Measurements from ENCODE around the gene WRAP73.
"Not testable (repeated sequence)": the region's sequence is repeated elsewhere in the genome, so short reads cannot be mapped to it uniquely, and the experiment has no call there.

Gene WRAP73

GRCh38 chr1:3593745-3594144 lies 56.2 kb downstream of the WRAP73 start:
- no peak for DNase-seq

- no peak for DNase-seq
Measured at GRCh38 chr1:3593334-3593733, 56.6 kb downstream of the WRAP73 start.

DNA sequence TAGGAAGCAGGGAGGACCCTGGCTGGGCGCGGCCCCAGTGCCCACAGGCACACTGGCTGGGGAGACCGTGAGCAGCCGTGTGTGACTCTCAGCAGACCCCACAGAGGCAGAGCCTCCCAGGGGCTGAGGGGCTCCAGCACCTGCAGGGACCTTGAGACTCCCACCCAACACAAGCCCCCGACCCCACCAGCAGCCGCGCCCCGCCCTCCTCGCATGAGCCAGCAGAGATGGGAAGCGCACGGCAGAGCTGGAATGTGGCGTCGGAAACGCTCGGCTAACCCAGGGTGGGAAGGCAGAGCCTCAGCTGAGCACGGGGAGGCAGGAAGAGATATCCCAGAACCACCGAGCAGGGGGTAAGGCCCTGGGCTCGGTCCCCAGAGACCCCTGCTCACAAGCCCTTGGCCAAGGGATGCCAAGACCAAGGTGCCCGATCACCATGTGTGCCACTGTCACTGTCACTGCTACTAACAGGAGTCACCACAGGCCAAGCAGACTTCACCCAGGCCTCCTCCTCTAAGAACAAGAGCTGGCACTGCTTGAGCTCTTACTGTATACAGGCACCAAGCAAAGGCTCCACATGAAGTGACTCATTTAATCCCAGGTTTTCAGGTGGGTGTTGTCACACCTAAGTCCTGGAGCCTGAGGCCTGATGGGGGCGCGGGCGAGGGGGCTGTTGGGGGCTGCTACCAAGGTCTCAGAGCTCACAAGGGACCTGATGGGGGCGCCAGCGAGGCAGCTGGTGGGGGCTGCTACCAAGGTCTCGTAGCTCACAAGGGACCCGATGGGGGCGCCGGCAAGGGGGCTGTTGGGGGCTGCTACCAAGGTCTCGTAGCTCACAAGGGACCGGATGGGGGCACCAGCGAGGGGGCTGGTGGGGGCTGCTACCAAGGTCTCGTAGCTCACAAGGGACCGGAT lies 58.7 kb downstream of the WRAP73 start:
- DNase-seq = no peak

GRCh38 chr1:3590139-3590763 lies 59.7 kb downstream of the WRAP73 start:
- DNase-seq = no peak

- DNase-seq = no peak
Measured at GRCh38 chr1:3588395-3588794, 61.5 kb downstream of the WRAP73 start.

DNA sequence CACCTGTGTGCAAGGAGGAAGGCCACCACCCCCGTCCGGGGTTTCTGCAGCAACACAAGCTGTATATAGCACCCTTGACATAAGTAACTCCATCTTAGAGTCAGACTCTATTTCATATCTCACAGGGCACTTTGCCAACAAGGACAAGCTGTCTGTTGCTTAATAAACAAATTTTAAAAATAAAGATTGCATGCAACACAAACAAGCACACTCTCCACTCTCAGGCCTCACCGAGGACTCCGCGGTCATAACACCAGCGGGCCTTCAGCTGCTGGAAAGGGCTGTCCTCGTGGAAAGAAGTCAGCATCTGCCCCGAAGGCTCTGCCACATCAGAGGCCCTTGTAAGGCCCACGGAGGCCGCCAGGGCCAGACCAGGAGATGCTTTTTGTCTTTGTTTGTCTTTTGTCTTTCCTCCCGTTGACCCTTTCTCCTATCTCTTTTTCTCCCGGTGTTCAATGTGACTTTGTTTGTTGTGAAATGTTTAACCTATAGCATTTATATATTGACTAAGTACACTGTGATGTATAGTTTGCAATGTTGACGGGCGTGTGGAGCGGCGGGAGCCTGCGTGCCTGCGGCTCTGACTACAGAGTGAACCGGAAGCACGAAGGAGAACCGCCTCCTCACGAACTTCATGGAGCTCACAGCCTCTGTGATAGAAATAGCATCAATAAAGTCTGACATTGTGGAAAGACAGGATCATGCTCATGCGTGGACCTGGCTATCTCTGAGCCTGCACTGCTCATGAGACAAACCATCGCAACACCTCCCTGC lies 62.7 kb downstream of the WRAP73 start:
- DNase-seq = no peak

- DNase-seq = no peak
Measured at GRCh38 chr1:3585940-3586568, 63.8 kb downstream of the WRAP73 start.

GRCh38 chr1:3585353-3585868 lies 64.5 kb downstream of the WRAP73 start:
- DNase-seq = not testable (repeated sequence)

DNA sequence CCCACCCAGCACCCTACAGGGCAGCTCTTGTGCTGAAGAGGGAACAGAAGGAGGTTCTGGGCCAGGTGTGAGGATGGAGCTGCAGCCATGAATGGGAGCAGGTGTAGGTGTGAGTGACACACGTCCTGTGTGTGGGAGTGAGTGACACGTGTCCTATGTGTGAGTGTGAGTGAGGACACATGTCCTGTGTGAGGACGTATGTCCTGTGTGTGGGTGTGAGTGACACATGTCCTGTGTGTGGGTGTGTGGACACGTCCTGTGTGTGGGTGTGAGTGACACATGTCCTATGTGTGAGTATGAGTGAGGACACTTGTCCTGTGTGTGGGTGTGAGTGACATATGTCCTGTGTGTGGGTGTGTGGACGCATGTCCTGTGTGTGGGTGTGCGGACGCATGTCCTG lies 65.0 kb downstream of the WRAP73 start:
- no peak for DNase-seq

GRCh38 chr1:3583751-3584150 lies 66.2 kb downstream of the WRAP73 start:
- DNase-seq = not testable (repeated sequence)

DNA sequence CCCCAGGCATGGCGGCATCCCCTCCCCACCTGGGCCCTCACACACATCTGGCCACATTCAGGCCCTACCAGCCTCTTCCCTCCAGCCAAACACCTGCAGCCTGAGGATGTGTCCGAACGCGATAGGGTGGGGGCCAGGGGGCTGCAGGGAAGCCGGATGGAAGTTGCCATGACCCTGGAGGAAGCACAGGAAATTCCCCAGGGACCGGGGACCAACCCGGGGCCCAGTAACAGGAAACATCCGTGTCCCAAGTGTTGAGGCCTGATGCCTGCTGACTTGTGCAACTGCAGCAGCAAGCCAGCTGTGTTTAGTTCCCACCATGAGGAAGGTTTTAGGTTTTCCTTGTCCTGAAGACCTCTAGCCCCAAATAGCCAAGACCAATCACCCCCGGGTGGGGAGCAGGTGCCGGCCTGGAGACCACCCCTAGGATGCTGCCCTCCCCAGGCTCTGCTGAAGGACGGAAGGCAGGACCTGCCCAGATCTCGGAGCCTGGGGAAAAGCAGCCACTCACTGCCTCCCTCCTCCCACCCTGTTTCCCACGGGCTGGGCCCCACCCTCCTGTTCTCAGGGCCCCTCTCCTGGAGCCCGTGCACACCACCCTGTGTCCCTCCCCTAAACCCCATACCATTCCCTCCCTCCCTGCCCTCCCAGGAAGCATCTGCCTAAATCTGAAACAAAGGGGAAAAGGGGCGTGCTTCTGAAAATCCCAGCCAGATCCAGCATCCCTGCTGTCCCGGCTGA lies 68.4 kb downstream of the WRAP73 start:
- DNase-seq = no peak
